GM23338 (cell line): Measurements from ENCODE around the gene SLC35F1. TPM values are rescaled to one million over a fixed set of nuclear protein-coding genes. Genes with fewer than 3 reads are reported as not detected.

Source experiments
- CTCF ChIP-seq, 2 experiments: fragments of 200-600 bp in 1 of 2; sonication (generic) in 1 of 2; conservative IDR thresholded peaks; 2 replicates each; pipeline versions ENCODE4 v1.5.1 to v1.6.1; 2016 to 2017; ENCODE audit warnings: antibody characterized with exemption in 2 of 2, low read depth in 2 of 2, mild to moderate bottlenecking in 2 of 2, moderate library complexity in 1 of 2
- ZNF462 ChIP-seq: fragments of 250-450 bp; sonication (Bioruptor Pico); IDR thresholded peaks from 2 replicates; pipeline ENCODE4 v1.5.0; 2020; ENCODE audit warnings: mild to moderate bottlenecking, moderate library complexity
- polyA plus RNA-seq: library from polyadenylated mRNA; unstranded; fragments of >200 nt; fragmentation: Nextera tagmentation; extraction: Ambion mirVana; gene quantifications from 2 replicates; pipeline ENCODE4 v1.2.1, GENCODE V29; 2016
- total RNA-seq: library from RNA; depleted of rRNA; stranded (reverse); fragments of >200 nt; shearing (Covaris generic); gene quantifications from 2 replicates; pipeline ENCODE4 v1.2.3, GENCODE V29; 2014; rRNA removed

The SLC35F1 gene
- total and polyA plus RNA-seq, 2 experiments from 2014 or later: 3.0 to 10.3 TPM

- TF ChIP-seq ZNF462 (no peak), CTCF (conservative IDR thresholded peaks at IDR 0.05; ENCODE audit: low read depth in 2 of 2) (no peak)
Measured at GRCh38 chr6:118356686-118357085, 449.6 kb downstream of the SLC35F1 start (continued).

Other genes with a start within 250 kb of the SLC35F1 start
- 67.7 and 69.0 TPM in 2 replicates for gene NUS1, start 231.8 kb upstream of the SLC35F1 start, total RNA-seq
- gene NUS1, start 231.8 kb upstream of the SLC35F1 start, polyA plus RNA-seq: 34.6 and 38.3 TPM in 2 replicates